ENCODE data around the gene SREBF1. TPM values are rescaled to one million over a fixed set of nuclear protein-coding genes. Genes with fewer than 3 reads are reported as not detected.

SREBF1 gene
- total and polyA plus RNA-seq, 2 experiments from 2014 or later, result 38.9 to 45.9 TPM

GRCh38 chr17:17872547-17873345, 36.0 kb upstream of the SREBF1 start:
- peaks cover 23% of the 10 kb centered on the region for H3K4me1 ChIP-seq (ENCODE audit: low read depth)
- H3K27ac ChIP-seq, result no peak overlapping the region
- peaks cover 27% of the 10 kb centered on the region for H3K27me3 ChIP-seq
- no peak overlapping the region for H3K4me3 ChIP-seq
- no peak for TF ChIP-seq CTCF (IDR thresholded peaks at IDR 0.05; ENCODE audit: low read depth, low read length)
- peaks cover 8% of the 10 kb centered on the region for H3K36me3 ChIP-seq
- DNase-seq (ENCODE audit: low read depth in 1 of 2, low spot score in 1 of 2), result no peak
- H3K9me3 ChIP-seq (ENCODE audit: low read depth), result no peaks in the 10 kb centered on the region

- no peak for DNase-seq (ENCODE audit: low read depth in 1 of 2, low spot score in 1 of 2)
- H3K27ac ChIP-seq, result no peak overlapping the region
- H3K27me3 ChIP-seq, result peaks cover 34% of the 10 kb centered on the region
- H3K9me3 ChIP-seq (ENCODE audit: low read depth), result no peaks in the 10 kb centered on the region
- H3K36me3 ChIP-seq, result peaks cover 8% of the 10 kb centered on the region
- no peak overlapping the region for H3K4me3 ChIP-seq
- TF ChIP-seq CTCF (IDR thresholded peaks at IDR 0.05; ENCODE audit: low read depth, low read length), result no peak
- peaks cover 14% of the 10 kb centered on the region for H3K4me1 ChIP-seq (ENCODE audit: low read depth)
Measured at GRCh38 chr17:17871913-17872312, 35.1 kb upstream of the SREBF1 start.

GRCh38 chr17:17870247-17870646, 33.5 kb upstream of the SREBF1 start:
- H3K4me3 ChIP-seq, result no peak overlapping the region
- no peak for TF ChIP-seq CTCF (IDR thresholded peaks at IDR 0.05; ENCODE audit: low read depth, low read length)
- peaks cover 9% of the 10 kb centered on the region for H3K4me1 ChIP-seq (ENCODE audit: low read depth)
- peaks cover 3% of the 10 kb centered on the region for H3K36me3 ChIP-seq
- peaks cover 38% of the 10 kb centered on the region for H3K27me3 ChIP-seq
- DNase-seq (ENCODE audit: low read depth in 1 of 2, low spot score in 1 of 2), result no peak
- H3K27ac ChIP-seq, result no peak overlapping the region
- H3K9me3 ChIP-seq (ENCODE audit: low read depth), result no peaks in the 10 kb centered on the region

GRCh38 chr17:17868641-17869522, 32.1 kb upstream of the SREBF1 start:
- peak in 1 of 2 donors; percentile 85 for DNase-seq (ENCODE audit: low read depth in 1 of 2, low spot score in 1 of 2)
- Histone ChIP-seq H3K36me3 (peaks cover 3% of the 10 kb centered on the region), H3K9me3 (ENCODE audit: low read depth) (no peaks in the 10 kb centered on the region), H3K4me1 (ENCODE audit: low read depth) (peaks cover 9% of the 10 kb centered on the region), H3K4me3 (no peak overlapping the region), H3K27ac (no peak overlapping the region), H3K27me3 (peaks cover 33% of the 10 kb centered on the region)
- no peak for TF ChIP-seq CTCF (IDR thresholded peaks at IDR 0.05; ENCODE audit: low read depth, low read length)

GRCh38 chr17:17866897-17867296, 30.1 kb upstream of the SREBF1 start:
- H3K9me3 ChIP-seq (ENCODE audit: low read depth), result no peaks in the 10 kb centered on the region
- no peak overlapping the region for H3K27ac ChIP-seq
- peaks cover 9% of the 10 kb centered on the region for H3K4me1 ChIP-seq (ENCODE audit: low read depth)
- H3K4me3 ChIP-seq, result no peak overlapping the region
- peaks cover 35% of the 10 kb centered on the region for H3K27me3 ChIP-seq
- no peak for DNase-seq (ENCODE audit: low read depth in 1 of 2, low spot score in 1 of 2)
- no peak for TF ChIP-seq CTCF (IDR thresholded peaks at IDR 0.05; ENCODE audit: low read depth, low read length)
- peaks cover 3% of the 10 kb centered on the region for H3K36me3 ChIP-seq
